Astrocyte of the cerebellum (primary cell): Measurements from ENCODE around the gene USP49.

Source experiments
- DNase-seq: peaks from one replicate; pipeline ENCODE4 v3.0.0-alpha.2; 2011; ENCODE audit warnings: low read depth
- H3K4me3 ChIP-seq: 2 replicates; pipeline ENCODE4 v1.5.1; 2011; ENCODE audit warnings: mild to moderate bottlenecking, low read depth, low read length, moderate library complexity
- in situ Hi-C: cut with HindIII; loops from 2 replicates; pipeline ENCODE4 v1.10.0; 2017; ENCODE audit warnings: low sequenced_read_pairs
- TF ChIP-seq, protein P1 (sequence below): IDR thresholded peaks from 2 replicates; pipeline ENCODE4 v1.5.1; 2012; ENCODE audit warnings: low read length, low read depth, moderate library complexity, mild to moderate bottlenecking; ENCODE audit errors: missing control alignments

The USP49 gene

GRCh38 chr6:41935685-41936072, 40.5 kb upstream of the USP49 start:
- DNase-seq, result no peak
- in situ Hi-C loops, result no loop called here
- TF ChIP-seq, protein P1, sequence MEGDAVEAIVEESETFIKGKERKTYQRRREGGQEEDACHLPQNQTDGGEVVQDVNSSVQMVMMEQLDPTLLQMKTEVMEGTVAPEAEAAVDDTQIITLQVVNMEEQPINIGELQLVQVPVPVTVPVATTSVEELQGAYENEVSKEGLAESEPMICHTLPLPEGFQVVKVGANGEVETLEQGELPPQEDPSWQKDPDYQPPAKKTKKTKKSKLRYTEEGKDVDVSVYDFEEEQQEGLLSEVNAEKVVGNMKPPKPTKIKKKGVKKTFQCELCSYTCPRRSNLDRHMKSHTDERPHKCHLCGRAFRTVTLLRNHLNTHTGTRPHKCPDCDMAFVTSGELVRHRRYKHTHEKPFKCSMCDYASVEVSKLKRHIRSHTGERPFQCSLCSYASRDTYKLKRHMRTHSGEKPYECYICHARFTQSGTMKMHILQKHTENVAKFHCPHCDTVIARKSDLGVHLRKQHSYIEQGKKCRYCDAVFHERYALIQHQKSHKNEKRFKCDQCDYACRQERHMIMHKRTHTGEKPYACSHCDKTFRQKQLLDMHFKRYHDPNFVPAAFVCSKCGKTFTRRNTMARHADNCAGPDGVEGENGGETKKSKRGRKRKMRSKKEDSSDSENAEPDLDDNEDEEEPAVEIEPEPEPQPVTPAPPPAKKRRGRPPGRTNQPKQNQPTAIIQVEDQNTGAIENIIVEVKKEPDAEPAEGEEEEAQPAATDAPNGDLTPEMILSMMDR, result no peak
- H3K4me3 ChIP-seq, result no peak overlapping the region

- TF ChIP-seq, protein P1, result no peak
- in situ Hi-C loops, result no loop called here
- no peak for DNase-seq
- no peak overlapping the region for H3K4me3 ChIP-seq
These were observed 40.0 kb upstream of the USP49 start for GRCh38 chr6:41935193-41935574.

- no peak for DNase-seq
- in situ Hi-C loops, result loop anchor here (5.0 kb wide), 2 partner anchors 62 to 103 kb away; no protein-coding TSS in a partner anchor
- TF ChIP-seq, protein P1, result no peak
- no peak overlapping the region for H3K4me3 ChIP-seq
These were observed 39.4 kb upstream of the USP49 start for GRCh38 chr6:41934278-41935192.

GRCh38 chr6:41932378-41932777, 37.2 kb upstream of the USP49 start:
- TF ChIP-seq, protein P1, result no peak
- in situ Hi-C loops, result loop anchor here (5.0 kb wide), 2 partner anchors 60 to 105 kb away; no protein-coding TSS in a partner anchor
- no peak overlapping the region for H3K4me3 ChIP-seq
- no peak for DNase-seq

DNA sequence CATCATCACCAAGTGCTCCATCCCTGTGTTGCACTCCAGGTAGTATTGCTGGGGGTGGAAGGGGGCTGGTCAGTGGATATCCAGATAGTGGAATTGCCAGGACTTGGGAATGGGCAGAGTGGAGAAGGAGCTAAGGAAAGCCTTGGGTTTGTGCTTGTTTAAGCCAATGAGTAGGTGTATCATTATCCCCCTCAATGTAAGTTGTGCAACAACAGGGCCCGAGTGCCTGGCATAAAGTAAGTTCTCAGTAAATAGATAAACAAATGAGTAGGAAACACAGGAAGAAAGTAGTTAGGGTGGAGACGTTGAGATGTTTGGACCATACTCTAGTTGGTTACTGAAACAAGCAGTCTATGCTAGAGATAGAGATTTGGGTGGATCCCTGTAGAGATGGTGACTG, 36.6 kb upstream of the USP49 start:
- TF ChIP-seq, protein P1, result no peak
- no peak overlapping the region for H3K4me3 ChIP-seq
- in situ Hi-C loops, result loop anchor here (5.0 kb wide), 2 partner anchors 59 to 106 kb away; no protein-coding TSS in a partner anchor
- no peak for DNase-seq

- in situ Hi-C loops, result loop anchor here (5.0 kb wide), 2 partner anchors 58 to 107 kb away; no protein-coding TSS in a partner anchor
- H3K4me3 ChIP-seq, result no peak overlapping the region
- TF ChIP-seq, protein P1, result no peak
- no peak for DNase-seq
These were observed 34.7 kb upstream of the USP49 start for GRCh38 chr6:41929924-41930323.
